ENCODE results near the gene UMODL1. TPM values are rescaled to one million over a fixed set of nuclear protein-coding genes. Genes with fewer than 3 reads are reported as not detected.

UMODL1 gene
- total RNA-seq, 4 donors from 2014 or later = 0.15 to 0.21 TPM; not detected in 2

DNA sequence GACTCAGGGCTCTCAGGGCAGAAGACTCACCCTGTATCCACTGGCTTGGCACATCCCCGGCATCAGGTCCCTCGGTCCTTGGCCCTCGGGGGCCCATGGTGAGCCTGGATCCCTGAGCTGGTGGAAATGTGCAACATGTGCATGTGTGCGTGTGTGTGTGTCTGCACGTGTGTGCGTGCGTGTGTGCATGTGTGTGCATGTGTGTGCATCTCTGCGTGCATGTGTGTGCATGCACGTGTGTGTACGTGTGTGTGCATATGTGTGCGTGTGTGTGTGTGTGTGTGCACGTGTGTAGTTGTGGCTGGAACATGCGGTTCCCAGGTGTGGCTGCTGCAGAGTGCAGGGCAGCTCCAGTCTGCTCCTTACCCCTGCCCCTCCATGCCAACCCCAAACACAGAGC, 51.3 kb downstream of the UMODL1 start:
- no peak overlapping the region for H3K4me3 ChIP-seq
- peaks cover 48% of the 10 kb centered on the region for H3K27me3 ChIP-seq
- H3K9me3 ChIP-seq = no peaks in the 10 kb centered on the region
- no peak for DNase-seq (ENCODE audit: low spot score in 2 of 2)
- H3K4me1 ChIP-seq = peaks cover 36% of the 10 kb centered on the region
- WGBS = 75% methylated on average over 13 of the region's 13 CpGs
- H3K27ac ChIP-seq = no peak overlapping the region
- no peaks in the 10 kb centered on the region for H3K36me3 ChIP-seq
- TF ChIP-seq POLR2AphosphoS5 (IDR thresholded peaks at IDR 0.05) = no peak
- no peak for TF ChIP-seq POLR2A (IDR thresholded peaks at IDR 0.05)
- no peak for TF ChIP-seq EP300 (IDR thresholded peaks at IDR 0.05)
- TF ChIP-seq, protein P1, sequence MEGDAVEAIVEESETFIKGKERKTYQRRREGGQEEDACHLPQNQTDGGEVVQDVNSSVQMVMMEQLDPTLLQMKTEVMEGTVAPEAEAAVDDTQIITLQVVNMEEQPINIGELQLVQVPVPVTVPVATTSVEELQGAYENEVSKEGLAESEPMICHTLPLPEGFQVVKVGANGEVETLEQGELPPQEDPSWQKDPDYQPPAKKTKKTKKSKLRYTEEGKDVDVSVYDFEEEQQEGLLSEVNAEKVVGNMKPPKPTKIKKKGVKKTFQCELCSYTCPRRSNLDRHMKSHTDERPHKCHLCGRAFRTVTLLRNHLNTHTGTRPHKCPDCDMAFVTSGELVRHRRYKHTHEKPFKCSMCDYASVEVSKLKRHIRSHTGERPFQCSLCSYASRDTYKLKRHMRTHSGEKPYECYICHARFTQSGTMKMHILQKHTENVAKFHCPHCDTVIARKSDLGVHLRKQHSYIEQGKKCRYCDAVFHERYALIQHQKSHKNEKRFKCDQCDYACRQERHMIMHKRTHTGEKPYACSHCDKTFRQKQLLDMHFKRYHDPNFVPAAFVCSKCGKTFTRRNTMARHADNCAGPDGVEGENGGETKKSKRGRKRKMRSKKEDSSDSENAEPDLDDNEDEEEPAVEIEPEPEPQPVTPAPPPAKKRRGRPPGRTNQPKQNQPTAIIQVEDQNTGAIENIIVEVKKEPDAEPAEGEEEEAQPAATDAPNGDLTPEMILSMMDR (IDR thresholded peaks at IDR 0.05) = no peak

DNA sequence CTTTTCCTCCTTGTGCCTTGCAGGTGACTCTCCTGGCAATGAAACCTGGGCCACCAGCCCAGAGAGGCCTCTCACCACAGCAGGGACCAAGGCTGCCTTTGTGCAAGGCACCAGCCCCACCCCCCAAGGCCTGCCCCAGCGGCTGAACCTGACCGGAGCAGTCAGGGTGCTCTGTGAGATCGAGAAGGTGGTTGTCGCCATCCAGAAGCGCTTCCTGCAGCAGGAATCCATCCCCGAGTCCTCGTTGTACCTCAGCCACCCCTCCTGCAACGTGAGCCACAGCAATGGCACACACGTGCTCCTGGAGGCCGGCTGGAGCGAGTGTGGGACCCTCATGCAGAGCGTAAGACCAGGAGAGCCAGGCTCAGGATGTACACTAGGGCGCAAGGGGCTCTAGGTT, 51.7 kb downstream of the UMODL1 start:
- H3K27me3 ChIP-seq = peaks cover 48% of the 10 kb centered on the region
- TF ChIP-seq EP300 (IDR thresholded peaks at IDR 0.05) = no peak
- TF ChIP-seq, protein P1 (IDR thresholded peaks at IDR 0.05) = no peak
- TF ChIP-seq POLR2AphosphoS5 (IDR thresholded peaks at IDR 0.05) = no peak
- no peak for TF ChIP-seq POLR2A (IDR thresholded peaks at IDR 0.05)
- DNase-seq (ENCODE audit: low spot score in 2 of 2) = no peak
- peaks cover 36% of the 10 kb centered on the region for H3K4me1 ChIP-seq
- WGBS = 59% methylated on average over 11 of the region's 13 CpGs
- no peak overlapping the region for H3K4me3 ChIP-seq
- no peaks in the 10 kb centered on the region for H3K9me3 ChIP-seq
- H3K27ac ChIP-seq = no peak overlapping the region
- no peaks in the 10 kb centered on the region for H3K36me3 ChIP-seq

DNA sequence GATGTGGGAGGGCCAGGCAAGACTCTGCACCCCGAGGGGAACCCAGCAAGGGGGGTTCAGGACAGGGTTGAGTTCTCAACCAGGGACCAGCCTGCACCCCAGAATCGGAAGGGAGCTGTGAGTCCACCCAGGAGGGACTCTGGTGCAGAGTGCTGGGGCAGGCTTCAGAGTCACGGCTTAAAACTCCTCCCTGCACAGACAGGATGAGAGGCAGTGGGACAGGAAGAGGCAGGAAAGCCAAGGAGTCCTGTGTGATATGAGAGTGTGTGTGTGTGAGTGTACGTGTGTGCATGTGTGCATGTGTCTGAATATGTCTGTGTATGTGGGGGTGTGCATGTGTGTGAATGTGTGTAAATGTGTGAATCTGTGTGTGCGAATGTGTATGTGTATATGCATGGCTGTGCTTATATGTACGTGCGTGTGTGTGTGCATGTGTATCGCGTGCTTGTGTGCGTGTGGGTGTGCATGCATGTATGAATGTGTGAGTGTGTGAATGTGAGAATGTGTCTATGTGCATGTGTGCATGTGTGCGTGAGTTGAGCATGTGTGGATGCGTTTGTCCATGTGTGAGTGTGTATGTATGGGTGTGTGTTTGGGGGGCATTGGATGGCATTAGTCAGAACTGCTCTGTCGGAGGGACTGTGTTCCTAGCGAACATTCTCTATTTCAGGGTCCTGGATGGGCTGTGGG, 52.2 kb downstream of the UMODL1 start:
- no peak overlapping the region for H3K4me3 ChIP-seq
- H3K36me3 ChIP-seq = no peaks in the 10 kb centered on the region
- TF ChIP-seq POLR2A (IDR thresholded peaks at IDR 0.05) (no peak), EP300 (IDR thresholded peaks at IDR 0.05) (no peak), POLR2AphosphoS5 (IDR thresholded peaks at IDR 0.05) (no peak)
- TF ChIP-seq, protein P1 (IDR thresholded peaks at IDR 0.05) = no peak
- H3K9me3 ChIP-seq = no peaks in the 10 kb centered on the region
- H3K27me3 ChIP-seq = peaks cover 48% of the 10 kb centered on the region
- peaks cover 36% of the 10 kb centered on the region for H3K4me1 ChIP-seq
- no peak for DNase-seq (ENCODE audit: low spot score in 2 of 2)
- 80% methylated on average over 14 of the region's 14 CpGs for WGBS
- no peak overlapping the region for H3K27ac ChIP-seq

DNA sequence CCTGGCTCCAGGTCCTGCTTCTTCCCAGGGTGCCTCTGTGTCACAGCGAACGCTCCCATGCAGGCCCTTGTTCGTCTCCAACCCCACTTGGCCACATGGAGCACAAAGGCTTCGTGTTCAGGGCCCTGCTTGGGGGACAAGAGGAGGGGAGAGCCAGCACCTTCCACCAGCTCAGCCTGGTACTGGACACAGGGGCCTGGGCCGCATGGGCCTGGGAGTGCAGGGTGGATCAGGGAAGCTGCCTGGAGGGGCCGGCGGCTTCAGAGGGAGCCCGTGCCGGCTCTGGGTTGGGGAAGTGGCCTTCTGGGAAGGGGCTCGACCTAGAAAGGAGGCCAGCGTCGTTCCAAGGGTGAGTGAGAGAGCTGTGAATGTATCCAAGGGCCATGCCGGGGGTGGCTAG, 53.0 kb downstream of the UMODL1 start:
- 93% methylated on average over 13 of the region's 13 CpGs for WGBS
- H3K4me3 ChIP-seq = no peak overlapping the region
- H3K36me3 ChIP-seq = no peaks in the 10 kb centered on the region
- H3K27ac ChIP-seq = no peak overlapping the region
- H3K4me1 ChIP-seq = peaks cover 36% of the 10 kb centered on the region
- H3K27me3 ChIP-seq = peaks cover 42% of the 10 kb centered on the region
- TF ChIP-seq, protein P1 (IDR thresholded peaks at IDR 0.05) = no peak
- TF ChIP-seq EP300 (IDR thresholded peaks at IDR 0.05) (no peak), POLR2AphosphoS5 (IDR thresholded peaks at IDR 0.05) (no peak), POLR2A (IDR thresholded peaks at IDR 0.05) (no peak)
- no peaks in the 10 kb centered on the region for H3K9me3 ChIP-seq
- no peak for DNase-seq (ENCODE audit: low spot score in 2 of 2)

DNA sequence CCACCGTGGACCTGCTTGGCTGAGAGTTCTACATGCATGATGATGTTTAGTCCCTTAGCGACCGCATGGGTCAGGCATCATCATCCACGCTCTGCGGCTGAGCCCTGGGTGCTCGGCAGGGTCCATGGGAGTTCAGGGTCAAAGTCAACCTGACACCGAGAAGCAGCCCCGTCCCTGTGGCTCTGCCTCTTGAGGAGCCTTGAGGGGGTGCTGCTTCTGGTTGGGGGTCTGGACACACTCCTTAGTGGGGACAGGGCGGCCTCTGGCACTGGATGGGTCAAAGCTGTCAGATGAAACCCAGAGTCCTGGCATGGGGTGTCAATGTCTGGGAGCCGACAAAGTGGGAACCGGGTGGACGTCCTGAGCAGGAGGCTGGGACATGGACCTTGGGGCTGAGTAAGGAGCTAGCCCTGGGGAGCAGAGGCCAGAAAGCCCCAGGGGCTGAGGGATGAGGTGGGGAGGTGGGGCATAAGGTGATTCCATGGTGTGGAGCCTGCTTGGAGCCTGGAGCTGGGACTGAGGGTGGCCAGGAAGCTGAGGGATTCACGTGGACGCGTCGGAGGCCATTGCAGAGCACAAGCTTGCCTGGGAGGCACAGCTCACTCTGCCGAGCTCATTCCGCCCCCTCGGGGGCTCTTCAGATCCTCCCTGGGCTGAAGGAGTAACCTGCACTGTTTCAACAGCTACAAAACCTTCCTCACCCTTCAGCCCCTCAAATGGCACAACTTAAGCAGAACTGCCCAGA, 53.9 kb downstream of the UMODL1 start:
- no peak for DNase-seq (ENCODE audit: low spot score in 2 of 2)
- Histone ChIP-seq H3K36me3 (no peaks in the 10 kb centered on the region), H3K27ac (no peak overlapping the region), H3K4me1 (peaks cover 36% of the 10 kb centered on the region), H3K9me3 (no peaks in the 10 kb centered on the region), H3K27me3 (peaks cover 40% of the 10 kb centered on the region), H3K4me3 (no peak overlapping the region)
- 78% methylated on average over 18 of the region's 19 CpGs for WGBS
- TF ChIP-seq, protein P1 (IDR thresholded peaks at IDR 0.05) = no peak

Measured in suprapubic skin (tissue), 4 donors.